ENCODE data around the gene PRSS57. TPM values are rescaled to one million over a fixed set of nuclear protein-coding genes. Genes with fewer than 3 reads are reported as not detected.
"Not testable (repeated sequence)": the region's sequence is repeated elsewhere in the genome, so short reads cannot be mapped to it uniquely, and the experiment has no call there.

PRSS57 gene
- total RNA-seq, result under 1 TPM in 1 of 4 donors, not detected in 3; 0.32 TPM

DNA sequence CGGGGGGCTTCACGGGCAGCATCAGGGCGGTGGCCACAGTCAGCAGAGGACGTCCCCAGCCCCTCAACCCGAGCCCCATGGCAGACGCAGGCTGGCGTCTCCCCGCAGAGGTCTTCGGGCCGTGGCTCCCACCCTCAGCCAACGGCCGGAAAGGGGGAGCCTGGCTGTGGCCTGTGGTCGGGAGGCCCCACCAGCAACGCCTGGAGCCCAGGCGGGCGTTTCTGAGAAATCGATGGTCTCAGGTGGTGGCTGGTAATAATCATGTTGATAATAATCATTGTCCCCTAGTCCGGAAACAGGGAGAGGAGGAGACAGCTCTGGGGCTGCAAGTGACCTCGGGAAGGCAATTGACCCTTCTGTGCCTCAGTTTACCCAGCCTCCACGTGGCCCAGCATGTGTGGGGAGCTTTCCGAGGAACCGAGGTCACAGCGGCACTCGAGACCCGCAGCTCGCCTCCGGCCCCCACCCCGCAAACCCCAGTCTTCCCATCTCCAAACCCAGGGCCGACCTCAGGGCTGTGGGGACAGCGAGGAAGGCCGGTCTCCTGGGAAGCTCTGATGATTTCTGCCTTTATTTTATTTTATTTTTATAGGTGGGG lies at the start of gene PRSS57:
TSS of gene PRSS57 (minus strand) at position 101 of the 598 bp plus-strand sequence. CDS start at position 79, 22 bp downstream.
- no peak for TF ChIP-seq POLR2A (IDR thresholded peaks at IDR 0.05)
- TF ChIP-seq, protein P1, sequence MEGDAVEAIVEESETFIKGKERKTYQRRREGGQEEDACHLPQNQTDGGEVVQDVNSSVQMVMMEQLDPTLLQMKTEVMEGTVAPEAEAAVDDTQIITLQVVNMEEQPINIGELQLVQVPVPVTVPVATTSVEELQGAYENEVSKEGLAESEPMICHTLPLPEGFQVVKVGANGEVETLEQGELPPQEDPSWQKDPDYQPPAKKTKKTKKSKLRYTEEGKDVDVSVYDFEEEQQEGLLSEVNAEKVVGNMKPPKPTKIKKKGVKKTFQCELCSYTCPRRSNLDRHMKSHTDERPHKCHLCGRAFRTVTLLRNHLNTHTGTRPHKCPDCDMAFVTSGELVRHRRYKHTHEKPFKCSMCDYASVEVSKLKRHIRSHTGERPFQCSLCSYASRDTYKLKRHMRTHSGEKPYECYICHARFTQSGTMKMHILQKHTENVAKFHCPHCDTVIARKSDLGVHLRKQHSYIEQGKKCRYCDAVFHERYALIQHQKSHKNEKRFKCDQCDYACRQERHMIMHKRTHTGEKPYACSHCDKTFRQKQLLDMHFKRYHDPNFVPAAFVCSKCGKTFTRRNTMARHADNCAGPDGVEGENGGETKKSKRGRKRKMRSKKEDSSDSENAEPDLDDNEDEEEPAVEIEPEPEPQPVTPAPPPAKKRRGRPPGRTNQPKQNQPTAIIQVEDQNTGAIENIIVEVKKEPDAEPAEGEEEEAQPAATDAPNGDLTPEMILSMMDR (IDR thresholded peaks at IDR 0.05), result no peak
- WGBS, 2 donors, result 62 to 79% methylated on average over 19 to 31 of the region's 31 CpGs
- no peak for DNase-seq (ENCODE audit: low spot score in 2 of 2)
- intact Hi-C loops (cut with DNase I; ENCODE audit: low total_unique reads), result no loop called here
- H3K4me3 ChIP-seq (ENCODE audit: low read depth, poor library complexity, severe bottlenecking), result no peak within 1 kb of the TSS

DNA sequence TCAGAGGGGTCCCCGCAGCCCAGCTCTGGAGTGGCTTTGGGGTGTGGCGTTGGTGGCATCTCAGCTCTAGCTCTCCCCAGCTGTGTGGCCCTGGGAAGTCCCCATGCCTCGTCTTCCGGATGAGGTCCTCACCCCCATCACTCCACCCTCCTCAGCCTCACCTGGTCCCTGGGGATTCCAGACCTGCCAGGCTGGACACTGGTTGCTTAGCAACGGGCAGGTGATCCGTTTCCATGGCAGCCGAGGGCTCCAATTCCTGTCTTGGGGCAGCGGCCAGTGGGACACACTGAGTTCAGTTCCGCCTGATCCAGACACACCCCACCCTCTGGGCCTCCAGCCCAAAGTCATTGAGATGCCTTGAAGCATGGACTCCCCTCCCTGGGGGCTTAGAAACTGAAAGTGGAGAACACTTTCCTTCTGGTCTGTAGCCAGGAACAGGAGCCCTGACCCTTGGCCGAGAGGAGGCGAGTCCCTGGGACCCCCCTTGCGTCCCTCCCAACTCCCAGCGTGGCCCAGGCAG lies 48.0 kb upstream of the PRSS57 start:
- no peak overlapping the region for H3K4me3 ChIP-seq (ENCODE audit: low read depth, poor library complexity, severe bottlenecking)
- DNase-seq (ENCODE audit: low spot score in 2 of 2), result no peak
- intact Hi-C loops (cut with DNase I; ENCODE audit: low total_unique reads), result no loop called here
- TF ChIP-seq POLR2A (IDR thresholded peaks at IDR 0.05), result no peak
- TF ChIP-seq, protein P1 (IDR thresholded peaks at IDR 0.05), result no peak
- WGBS, 2 donors, result 79 to 84% methylated on average over 13 of the region's 13 CpGs

DNA sequence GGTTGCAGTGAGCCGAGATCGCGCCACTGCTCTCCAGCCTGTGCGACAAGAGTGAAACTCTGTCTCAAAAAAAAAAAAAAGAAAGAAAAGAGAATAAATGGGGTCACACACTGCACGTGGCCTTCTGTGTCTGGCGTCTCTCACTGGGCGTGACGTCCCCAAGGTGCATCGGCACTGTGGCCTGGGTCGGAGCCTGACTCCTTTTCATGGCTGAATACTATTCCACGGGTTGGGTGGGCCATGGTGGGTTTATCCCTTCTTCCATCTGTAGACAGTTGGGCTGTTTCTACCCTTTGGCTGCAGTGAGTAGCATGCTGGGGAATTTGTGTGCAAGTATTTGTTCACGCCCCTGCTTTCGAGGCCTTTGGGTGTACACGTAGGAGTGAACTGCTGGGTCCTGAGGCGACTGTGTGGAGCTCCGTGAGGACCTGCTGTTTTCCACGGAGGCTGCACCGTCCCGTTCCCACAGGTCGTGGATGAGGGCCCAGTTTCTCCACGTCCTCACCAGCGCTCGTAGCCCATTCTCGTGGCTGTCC lies 47.4 kb upstream of the PRSS57 start:
- no peak for TF ChIP-seq POLR2A (IDR thresholded peaks at IDR 0.05)
- TF ChIP-seq, protein P1 (IDR thresholded peaks at IDR 0.05), result no peak
- H3K4me3 ChIP-seq (ENCODE audit: low read depth, poor library complexity, severe bottlenecking), result no peak overlapping the region
- WGBS, 2 donors, result 94 to 97% methylated on average over 23 to 24 of the region's 24 CpGs
- intact Hi-C loops (cut with DNase I; ENCODE audit: low total_unique reads), result no loop called here
- DNase-seq (ENCODE audit: low spot score in 2 of 2), result no peak

DNA sequence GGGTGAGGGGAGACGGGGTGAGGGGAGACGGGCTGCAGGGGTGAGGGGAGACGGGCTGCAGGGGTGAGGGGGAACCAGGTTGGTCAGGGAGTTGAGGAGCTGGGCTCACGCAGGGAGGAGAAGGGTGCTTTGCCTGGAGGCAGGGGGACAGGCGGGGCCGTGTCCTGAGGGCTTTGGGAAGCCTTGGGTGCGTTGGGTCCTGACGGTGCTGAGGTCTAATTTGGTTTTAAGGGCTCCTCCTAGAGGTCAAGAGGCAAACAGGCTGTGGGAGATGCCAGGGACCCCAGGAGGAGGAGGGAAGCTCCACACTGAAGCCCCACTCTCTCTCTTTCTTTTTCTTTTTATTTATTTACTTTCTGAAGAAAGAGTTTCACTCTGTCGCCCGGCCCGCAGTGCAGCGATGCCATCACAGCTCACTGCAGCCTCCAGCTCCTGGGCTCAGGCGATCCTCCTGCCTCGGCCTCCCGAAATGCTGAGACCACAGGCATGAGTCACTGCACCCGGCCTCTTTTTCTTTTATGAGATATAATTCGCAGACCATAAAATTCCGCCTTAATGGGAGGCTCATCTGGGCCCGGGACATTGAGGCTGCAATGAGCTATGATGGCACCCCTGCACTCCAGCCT lies 46.4 kb upstream of the PRSS57 start:
- H3K4me3 ChIP-seq (ENCODE audit: low read depth, poor library complexity, severe bottlenecking), result no peak overlapping the region
- WGBS, 2 donors, result 78 to 83% methylated on average over 19 of the region's 19 CpGs
- TF ChIP-seq, protein P1 (IDR thresholded peaks at IDR 0.05), result no peak
- no peak for TF ChIP-seq POLR2A (IDR thresholded peaks at IDR 0.05)
- intact Hi-C loops (cut with DNase I; ENCODE audit: low total_unique reads), result no loop called here
- no peak for DNase-seq (ENCODE audit: low spot score in 2 of 2)

DNA sequence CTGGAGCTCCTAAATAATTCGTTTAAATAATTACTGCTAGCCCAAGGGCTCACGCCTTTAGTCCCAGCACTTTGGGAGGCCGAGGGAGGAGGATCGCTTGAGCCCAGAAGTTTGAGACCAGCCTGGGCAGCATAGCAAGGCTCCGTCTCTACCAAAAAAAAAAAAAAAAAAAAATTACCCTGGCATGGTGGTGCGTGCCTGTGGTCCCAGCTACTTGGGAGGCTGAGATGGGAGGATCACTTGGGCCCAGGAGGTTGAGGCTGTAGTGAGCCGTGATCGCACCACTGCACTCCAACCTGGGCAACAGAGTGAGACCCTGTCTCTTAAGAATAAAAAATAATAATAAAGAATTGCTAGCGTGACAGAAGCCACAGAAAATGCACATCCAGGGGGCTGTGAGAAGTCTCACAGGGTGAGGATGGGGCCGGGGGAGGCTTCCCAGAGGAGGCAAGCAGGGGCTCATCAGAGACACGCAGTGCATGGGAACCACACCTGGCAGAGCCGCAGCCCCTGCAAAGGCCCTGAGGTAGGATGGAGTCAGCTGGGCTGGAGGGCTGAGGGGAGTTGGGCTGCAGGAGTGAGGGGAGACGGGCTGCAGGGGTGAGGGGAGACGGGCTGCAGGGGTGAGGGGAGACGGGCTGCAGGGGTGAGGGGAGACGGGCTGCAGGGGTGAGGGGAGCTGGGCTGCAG lies 45.7 kb upstream of the PRSS57 start:
- intact Hi-C loops (cut with DNase I; ENCODE audit: low total_unique reads); DNase-seq (ENCODE audit: low spot score in 2 of 2); H3K4me3 ChIP-seq (ENCODE audit: low read depth, poor library complexity, severe bottlenecking): not testable (repeated sequence)
- 85 to 86% methylated on average over 15 to 16 of the region's 16 CpGs for WGBS, 2 donors
